Measurements from ENCODE around the gene CEACAM21.

GRCh38 chr19:41541990-41542584 is 33.9 kb upstream of the CEACAM21 start:
- TF ChIP-seq CTCF (IDR thresholded peaks at IDR 0.05; ENCODE audit: low read depth, low read length), result peak; percentile 69
- TF ChIP-seq EZH2phosphoT487 (IDR thresholded peaks at IDR 0.05; ENCODE audit: low read depth), result no peak
